ENCODE results near the gene C1orf122. TPM values are rescaled to one million over a fixed set of nuclear protein-coding genes. Genes with fewer than 3 reads are reported as not detected.

Gene C1orf122
- total RNA-seq (2021; ENCODE audit: unreplicated experiment): 77.2 TPM
- polyA plus RNA-seq (2012; ENCODE audit: insufficient read length): 104 TPM
- Bru-seq, nascent RNA: percentile 60 among the genes with signal in this experiment
- BruChase-seq, experiment 1, labeled RNA remaining after a 2-hour chase: percentile 66 among the genes with signal in this experiment
- percentile 76 among the genes with signal in this experiment for BruChase-seq, experiment 2, labeled RNA remaining after a 6-hour chase
- long read RNA-seq, transcript C1orf122-201 (3 exons, 973 nt): minor isoform, 9 of 114 reads
- long read RNA-seq, transcript C1orf122-202 (2 exons, 2,229 nt): minor isoform, 18 of 114 reads
- long read RNA-seq, transcript C1orf122-204 (3 exons, 1,234 nt): major isoform, 70 of 114 reads
- long read RNA-seq, partial matches to known transcripts: 15 of 114 reads
- long read RNA-seq, other reads (novel, unspliced or antisense): 2 of 114 reads

DNA sequence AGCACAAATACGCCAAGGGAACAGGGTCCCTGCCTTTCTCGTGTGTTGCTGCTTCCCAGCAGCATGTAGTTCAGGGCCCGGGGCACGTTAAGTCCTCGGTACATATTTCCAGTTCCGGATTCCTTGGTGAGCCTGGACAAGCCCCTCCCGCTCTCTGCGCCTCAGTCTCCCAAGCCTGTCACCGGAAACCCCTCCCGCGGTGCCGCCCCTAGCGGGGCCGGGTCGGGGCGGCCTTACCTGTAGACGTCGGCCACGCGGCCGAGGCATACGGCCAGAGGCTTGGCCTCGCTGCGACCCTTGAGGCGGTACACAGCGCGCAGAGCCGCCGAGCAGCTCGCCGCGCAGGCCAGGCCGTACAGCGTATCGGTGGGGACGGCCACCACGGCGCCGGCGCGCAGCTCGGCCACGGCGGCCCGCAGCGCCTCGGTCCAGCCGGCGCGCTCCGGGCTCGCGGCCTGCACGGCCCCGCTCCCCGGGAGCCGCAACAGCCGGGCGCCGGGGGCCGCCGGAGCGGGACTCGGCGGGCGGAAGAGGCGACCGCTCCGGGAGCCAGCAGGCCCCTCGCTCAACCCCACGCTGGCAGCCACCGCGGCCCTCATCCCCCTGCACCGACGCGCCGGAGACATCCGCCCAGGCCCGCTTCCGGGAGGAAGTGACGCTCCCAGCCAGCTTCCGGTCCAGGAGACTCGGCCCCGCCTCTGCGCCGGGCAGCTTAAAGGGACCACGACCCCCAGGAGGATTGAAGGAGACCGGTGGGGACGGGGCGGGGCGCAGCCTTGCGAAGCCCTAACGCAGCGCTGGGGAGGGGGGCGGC is at the start of gene C1orf122, which contains the start of gene YRDC:
Gene C1orf122, plus strand, starts transcription at position 236 of the 814 bp plus-strand sequence. CDS start 615 bp downstream, outside the sequence.
Gene YRDC, minus strand, starts transcription at position 654 of the 814 bp plus-strand sequence. Its CDS starts 28 bp downstream, at position 626.
- CTCF ChIA-PET: interaction anchor here (0.6 kb wide), 1 partner anchor 354 kb away, joined by 7 read pairs; no protein-coding TSS in a partner anchor
- DNase-seq (ENCODE audit: low read depth, low spot score): peak; percentile 33
- POLR2A ChIA-PET: interaction anchor here (0.6 to 2.3 kb wide), 8 partner anchors 9 to 1357 kb away, joined by 3 to 14 read pairs (median 8); partner anchors contain the start of genes MTF1 and OSCP1
- no TSS peak for BruUV-seq (replicated peaks)
- in situ Hi-C loops (cut with HindIII; ENCODE audit: low pct_unique_long_range_greater_than_20kb, low sequenced_read_pairs): no loop called here
- peak; percentile 94 for ATAC-seq
- Histone ChIP-seq H3K9me3 (ENCODE audit: control insufficient read depth, insufficient read depth, low read depth, low read length) (no peaks in the 10 kb centered on the region), H3K4me1 (ENCODE audit: control insufficient read depth, insufficient read depth, low read length) (peaks cover 32% of the 10 kb centered on the region), H3K27ac (ENCODE audit: low read length) (peak within 1 kb of the TSS; percentile 94), H3K4me3 (ENCODE audit: low read depth in 2 of 2, low read length in 2 of 2) (peak within 1 kb of the TSS; percentile 94 to 98), H3K27me3 (ENCODE audit: control insufficient read depth, insufficient read depth, low read length) (no peaks in the 10 kb centered on the region), H3K36me3 (ENCODE audit: control insufficient read depth, insufficient read depth, low read length) (peaks cover 30% of the 10 kb centered on the region)
- TF ChIP-seq TCF7L2 (IDR thresholded peaks at IDR 0.05; ENCODE audit: low read depth, low read length) (no peak), SIN3A (IDR thresholded peaks at IDR 0.05; ENCODE audit: borderline replicate concordance, insufficient read depth, low read depth, low read length) (0 out of 2 replicates have a peak, but pooled peaks have one; percentile 26)
- TF ChIP-seq, protein P1, sequence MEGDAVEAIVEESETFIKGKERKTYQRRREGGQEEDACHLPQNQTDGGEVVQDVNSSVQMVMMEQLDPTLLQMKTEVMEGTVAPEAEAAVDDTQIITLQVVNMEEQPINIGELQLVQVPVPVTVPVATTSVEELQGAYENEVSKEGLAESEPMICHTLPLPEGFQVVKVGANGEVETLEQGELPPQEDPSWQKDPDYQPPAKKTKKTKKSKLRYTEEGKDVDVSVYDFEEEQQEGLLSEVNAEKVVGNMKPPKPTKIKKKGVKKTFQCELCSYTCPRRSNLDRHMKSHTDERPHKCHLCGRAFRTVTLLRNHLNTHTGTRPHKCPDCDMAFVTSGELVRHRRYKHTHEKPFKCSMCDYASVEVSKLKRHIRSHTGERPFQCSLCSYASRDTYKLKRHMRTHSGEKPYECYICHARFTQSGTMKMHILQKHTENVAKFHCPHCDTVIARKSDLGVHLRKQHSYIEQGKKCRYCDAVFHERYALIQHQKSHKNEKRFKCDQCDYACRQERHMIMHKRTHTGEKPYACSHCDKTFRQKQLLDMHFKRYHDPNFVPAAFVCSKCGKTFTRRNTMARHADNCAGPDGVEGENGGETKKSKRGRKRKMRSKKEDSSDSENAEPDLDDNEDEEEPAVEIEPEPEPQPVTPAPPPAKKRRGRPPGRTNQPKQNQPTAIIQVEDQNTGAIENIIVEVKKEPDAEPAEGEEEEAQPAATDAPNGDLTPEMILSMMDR (IDR thresholded peaks at IDR 0.05): no peak
- intact Hi-C loops (cut with micrococcal nuclease; ENCODE audit: unreplicated experiment): no loop called here

DNA sequence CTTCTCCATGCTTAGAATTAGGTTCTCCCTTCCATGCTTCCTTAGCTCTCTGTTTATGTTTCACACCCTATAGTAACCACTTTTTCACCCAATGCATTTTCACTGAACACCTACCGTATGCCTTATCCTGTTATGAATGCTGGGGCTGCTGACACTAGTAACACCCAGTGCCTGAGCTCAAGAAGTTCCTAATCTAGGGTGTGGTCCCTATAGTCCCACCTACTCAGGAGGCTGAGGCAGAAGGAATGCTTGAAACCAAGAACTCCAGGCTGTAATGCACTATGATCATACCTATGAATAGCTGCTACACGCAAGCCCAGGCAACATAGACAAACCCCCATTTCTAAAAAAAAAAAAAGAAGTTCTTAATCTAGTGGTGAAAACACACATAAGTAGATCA is 48.1 kb upstream of the C1orf122 start:
- TF ChIP-seq POLR2AphosphoS5 (IDR thresholded peaks at IDR 0.05; ENCODE audit: low read depth, low read length) (no peak), SIN3A (IDR thresholded peaks at IDR 0.05; ENCODE audit: borderline replicate concordance, insufficient read depth, low read depth, low read length) (no peak), TCF7L2 (IDR thresholded peaks at IDR 0.05; ENCODE audit: low read depth, low read length) (no peak)
- TF ChIP-seq, protein P1 (IDR thresholded peaks at IDR 0.05): no peak
- TF ChIP-seq, protein P2, sequence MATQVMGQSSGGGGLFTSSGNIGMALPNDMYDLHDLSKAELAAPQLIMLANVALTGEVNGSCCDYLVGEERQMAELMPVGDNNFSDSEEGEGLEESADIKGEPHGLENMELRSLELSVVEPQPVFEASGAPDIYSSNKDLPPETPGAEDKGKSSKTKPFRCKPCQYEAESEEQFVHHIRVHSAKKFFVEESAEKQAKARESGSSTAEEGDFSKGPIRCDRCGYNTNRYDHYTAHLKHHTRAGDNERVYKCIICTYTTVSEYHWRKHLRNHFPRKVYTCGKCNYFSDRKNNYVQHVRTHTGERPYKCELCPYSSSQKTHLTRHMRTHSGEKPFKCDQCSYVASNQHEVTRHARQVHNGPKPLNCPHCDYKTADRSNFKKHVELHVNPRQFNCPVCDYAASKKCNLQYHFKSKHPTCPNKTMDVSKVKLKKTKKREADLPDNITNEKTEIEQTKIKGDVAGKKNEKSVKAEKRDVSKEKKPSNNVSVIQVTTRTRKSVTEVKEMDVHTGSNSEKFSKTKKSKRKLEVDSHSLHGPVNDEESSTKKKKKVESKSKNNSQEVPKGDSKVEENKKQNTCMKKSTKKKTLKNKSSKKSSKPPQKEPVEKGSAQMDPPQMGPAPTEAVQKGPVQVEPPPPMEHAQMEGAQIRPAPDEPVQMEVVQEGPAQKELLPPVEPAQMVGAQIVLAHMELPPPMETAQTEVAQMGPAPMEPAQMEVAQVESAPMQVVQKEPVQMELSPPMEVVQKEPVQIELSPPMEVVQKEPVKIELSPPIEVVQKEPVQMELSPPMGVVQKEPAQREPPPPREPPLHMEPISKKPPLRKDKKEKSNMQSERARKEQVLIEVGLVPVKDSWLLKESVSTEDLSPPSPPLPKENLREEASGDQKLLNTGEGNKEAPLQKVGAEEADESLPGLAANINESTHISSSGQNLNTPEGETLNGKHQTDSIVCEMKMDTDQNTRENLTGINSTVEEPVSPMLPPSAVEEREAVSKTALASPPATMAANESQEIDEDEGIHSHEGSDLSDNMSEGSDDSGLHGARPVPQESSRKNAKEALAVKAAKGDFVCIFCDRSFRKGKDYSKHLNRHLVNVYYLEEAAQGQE (IDR thresholded peaks at IDR 0.05; ENCODE audit: insufficient read depth in 1 of 2, low read depth in 2 of 2, low read length in 1 of 2): no peak
- no peak for ATAC-seq
- intact Hi-C loops (cut with micrococcal nuclease; ENCODE audit: unreplicated experiment) (no loop called here), in situ Hi-C loops (cut with HindIII; ENCODE audit: low pct_unique_long_range_greater_than_20kb, low sequenced_read_pairs) (no loop called here)
- Histone ChIP-seq H3K4me3 (ENCODE audit: low read depth in 2 of 2, low read length in 2 of 2) (no peak overlapping the region), H3K27me3 (ENCODE audit: control insufficient read depth, insufficient read depth, low read length) (peaks cover 23% of the 10 kb centered on the region), H3K4me1 (ENCODE audit: control insufficient read depth, insufficient read depth, low read length) (peaks cover 2% of the 10 kb centered on the region; the same call in 1 of the 2 replicates), H3K9me3 (ENCODE audit: control insufficient read depth, insufficient read depth, low read depth, low read length) (no peaks in the 10 kb centered on the region), H3K27ac (ENCODE audit: low read length) (no peak overlapping the region), H3K36me3 (ENCODE audit: control insufficient read depth, insufficient read depth, low read length) (no peaks in the 10 kb centered on the region)
- DNase-seq (ENCODE audit: low read depth, low spot score): no peak
- no TSS peak for BruUV-seq (replicated peaks)
- ChIA-PET CTCF (no interaction called here), POLR2A (interaction anchor here (0.5 kb wide), 1 partner anchor 38 kb away, joined by 4 read pairs; no protein-coding TSS in a partner anchor)

Measured in Panc1 (cell line).